Measurements from ENCODE around the gene ENKUR.
"Not testable (repeated sequence)": the region's sequence is repeated elsewhere in the genome, so short reads cannot be mapped to it uniquely, and the experiment has no call there.

The ENKUR gene

GRCh38 chr10:24969841-24970281, 46.1 kb downstream of the ENKUR start:
- Histone ChIP-seq H3K36me3 (ENCODE audit: control insufficient read depth, low read depth, low read length) (no peaks in the 10 kb centered on the region), H3K27ac (ENCODE audit: low read length) (no peak overlapping the region), H3K27me3 (ENCODE audit: control insufficient read depth, insufficient read depth, low read length) (no peaks in the 10 kb centered on the region), H3K9me3 (ENCODE audit: control insufficient read depth, low read depth, low read length) (no peaks in the 10 kb centered on the region), H3K9ac (ENCODE audit: low read length) (no peak overlapping the region), H3K4me3 (ENCODE audit: low read length) (no peak overlapping the region), H3K4me1 (ENCODE audit: control insufficient read depth, low read depth, low read length) (no peaks in the 10 kb centered on the region)

GRCh38 chr10:24968951-24969350, 47.0 kb downstream of the ENKUR start:
- not testable (repeated sequence) for H3K27me3 ChIP-seq (ENCODE audit: control insufficient read depth, insufficient read depth, low read length); H3K27ac ChIP-seq (ENCODE audit: low read length); H3K4me3 ChIP-seq (ENCODE audit: low read length); H3K9me3 ChIP-seq (ENCODE audit: control insufficient read depth, low read depth, low read length); H3K9ac ChIP-seq (ENCODE audit: low read length); H3K4me1 ChIP-seq (ENCODE audit: control insufficient read depth, low read depth, low read length); H3K36me3 ChIP-seq (ENCODE audit: control insufficient read depth, low read depth, low read length)

- H3K4me1 ChIP-seq (ENCODE audit: control insufficient read depth, low read depth, low read length): no peaks in the 10 kb centered on the region
- no peaks in the 10 kb centered on the region for H3K36me3 ChIP-seq (ENCODE audit: control insufficient read depth, low read depth, low read length)
- H3K27me3 ChIP-seq (ENCODE audit: control insufficient read depth, insufficient read depth, low read length): no peaks in the 10 kb centered on the region
- H3K4me3 ChIP-seq (ENCODE audit: low read length): no peak overlapping the region
- H3K9me3 ChIP-seq (ENCODE audit: control insufficient read depth, low read depth, low read length): no peaks in the 10 kb centered on the region
- no peak overlapping the region for H3K27ac ChIP-seq (ENCODE audit: low read length)
- no peak overlapping the region for H3K9ac ChIP-seq (ENCODE audit: low read length)
Observed at GRCh38 chr10:24968349-24968748, 47.6 kb downstream of the ENKUR start.

GRCh38 chr10:24966962-24967481, 48.9 kb downstream of the ENKUR start:
- no peaks in the 10 kb centered on the region for H3K36me3 ChIP-seq (ENCODE audit: control insufficient read depth, low read depth, low read length)
- no peak overlapping the region for H3K4me3 ChIP-seq (ENCODE audit: low read length)
- H3K27ac ChIP-seq (ENCODE audit: low read length): no peak overlapping the region

GRCh38 chr10:24965051-24965450, 50.9 kb downstream of the ENKUR start:
- Histone ChIP-seq H3K27me3 (ENCODE audit: control insufficient read depth, insufficient read depth, low read length) (no peaks in the 10 kb centered on the region), H3K4me1 (ENCODE audit: control insufficient read depth, low read depth, low read length) (no peaks in the 10 kb centered on the region), H3K27ac (ENCODE audit: low read length) (no peak overlapping the region), H3K9ac (ENCODE audit: low read length) (no peak overlapping the region), H3K9me3 (ENCODE audit: control insufficient read depth, low read depth, low read length) (no peaks in the 10 kb centered on the region), H3K36me3 (ENCODE audit: control insufficient read depth, low read depth, low read length) (no peaks in the 10 kb centered on the region), H3K4me3 (ENCODE audit: low read length) (no peak overlapping the region)

More at GRCh38 chr10:24966962-24967481, 48.9 kb downstream of the ENKUR start:
- H3K4me1 ChIP-seq (ENCODE audit: control insufficient read depth, low read depth, low read length): no peaks in the 10 kb centered on the region
- H3K9me3 ChIP-seq (ENCODE audit: control insufficient read depth, low read depth, low read length): no peaks in the 10 kb centered on the region
- H3K27me3 ChIP-seq (ENCODE audit: control insufficient read depth, insufficient read depth, low read length): no peaks in the 10 kb centered on the region
- no peak overlapping the region for H3K9ac ChIP-seq (ENCODE audit: low read length)

GRCh38 chr10:24963521-24964041, 52.4 kb downstream of the ENKUR start:
- Histone ChIP-seq H3K9me3 (ENCODE audit: control insufficient read depth, low read depth, low read length) (no peaks in the 10 kb centered on the region), H3K36me3 (ENCODE audit: control insufficient read depth, low read depth, low read length) (no peaks in the 10 kb centered on the region), H3K4me3 (ENCODE audit: low read length) (no peak overlapping the region), H3K27me3 (ENCODE audit: control insufficient read depth, insufficient read depth, low read length) (no peaks in the 10 kb centered on the region), H3K4me1 (ENCODE audit: control insufficient read depth, low read depth, low read length) (peaks cover 7% of the 10 kb centered on the region), H3K27ac (ENCODE audit: low read length) (no peak overlapping the region), H3K9ac (ENCODE audit: low read length) (no peak overlapping the region)

GRCh38 chr10:24962995-24963394, 53.0 kb downstream of the ENKUR start:
- no peak overlapping the region for H3K4me3 ChIP-seq (ENCODE audit: low read length)
- no peaks in the 10 kb centered on the region for H3K36me3 ChIP-seq (ENCODE audit: control insufficient read depth, low read depth, low read length)
- no peak overlapping the region for H3K27ac ChIP-seq (ENCODE audit: low read length)

GRCh38 chr10:24961582-24961981, 54.4 kb downstream of the ENKUR start:
- Histone ChIP-seq H3K9me3 (ENCODE audit: control insufficient read depth, low read depth, low read length) (no peaks in the 10 kb centered on the region), H3K27ac (ENCODE audit: low read length) (no peak overlapping the region), H3K36me3 (ENCODE audit: control insufficient read depth, low read depth, low read length) (no peaks in the 10 kb centered on the region), H3K4me3 (ENCODE audit: low read length) (no peak overlapping the region), H3K4me1 (ENCODE audit: control insufficient read depth, low read depth, low read length) (peaks cover 7% of the 10 kb centered on the region), H3K9ac (ENCODE audit: low read length) (no peak overlapping the region), H3K27me3 (ENCODE audit: control insufficient read depth, insufficient read depth, low read length) (no peaks in the 10 kb centered on the region)

More at GRCh38 chr10:24962995-24963394, 53.0 kb downstream of the ENKUR start:
- Histone ChIP-seq H3K9ac (ENCODE audit: low read length) (no peak overlapping the region), H3K4me1 (ENCODE audit: control insufficient read depth, low read depth, low read length) (peaks cover 7% of the 10 kb centered on the region), H3K27me3 (ENCODE audit: control insufficient read depth, insufficient read depth, low read length) (no peaks in the 10 kb centered on the region), H3K9me3 (ENCODE audit: control insufficient read depth, low read depth, low read length) (no peaks in the 10 kb centered on the region)

GRCh38 chr10:24959382-24959730, 56.6 kb downstream of the ENKUR start:
- Histone ChIP-seq H3K4me1 (ENCODE audit: control insufficient read depth, low read depth, low read length) (peaks cover 7% of the 10 kb centered on the region), H3K36me3 (ENCODE audit: control insufficient read depth, low read depth, low read length) (no peaks in the 10 kb centered on the region), H3K27ac (ENCODE audit: low read length) (no peak overlapping the region), H3K9me3 (ENCODE audit: control insufficient read depth, low read depth, low read length) (no peaks in the 10 kb centered on the region), H3K9ac (ENCODE audit: low read length) (no peak overlapping the region), H3K4me3 (ENCODE audit: low read length) (no peak overlapping the region), H3K27me3 (ENCODE audit: control insufficient read depth, insufficient read depth, low read length) (no peaks in the 10 kb centered on the region)

GRCh38 chr10:24958721-24959381, 57.1 kb downstream of the ENKUR start:
- Histone ChIP-seq H3K9me3 (ENCODE audit: control insufficient read depth, low read depth, low read length) (no peaks in the 10 kb centered on the region), H3K4me3 (ENCODE audit: low read length) (no peak overlapping the region), H3K9ac (ENCODE audit: low read length) (no peak overlapping the region), H3K27me3 (ENCODE audit: control insufficient read depth, insufficient read depth, low read length) (no peaks in the 10 kb centered on the region), H3K36me3 (ENCODE audit: control insufficient read depth, low read depth, low read length) (no peaks in the 10 kb centered on the region), H3K4me1 (ENCODE audit: control insufficient read depth, low read depth, low read length) (peaks cover 10% of the 10 kb centered on the region), H3K27ac (ENCODE audit: low read length) (no peak overlapping the region)

- Histone ChIP-seq H3K27me3 (ENCODE audit: control insufficient read depth, insufficient read depth, low read length) (no peaks in the 10 kb centered on the region), H3K9me3 (ENCODE audit: control insufficient read depth, low read depth, low read length) (no peaks in the 10 kb centered on the region), H3K4me3 (ENCODE audit: low read length) (no peak overlapping the region), H3K9ac (ENCODE audit: low read length) (no peak overlapping the region), H3K27ac (ENCODE audit: low read length) (no peak overlapping the region), H3K4me1 (ENCODE audit: control insufficient read depth, low read depth, low read length) (peaks cover 16% of the 10 kb centered on the region), H3K36me3 (ENCODE audit: control insufficient read depth, low read depth, low read length) (no peaks in the 10 kb centered on the region)
Observed at GRCh38 chr10:24958091-24958720, 57.8 kb downstream of the ENKUR start.

GRCh38 chr10:24957624-24958051, 58.3 kb downstream of the ENKUR start:
- peaks cover 18% of the 10 kb centered on the region for H3K4me1 ChIP-seq (ENCODE audit: control insufficient read depth, low read depth, low read length)
- not testable (repeated sequence) for H3K27ac ChIP-seq (ENCODE audit: low read length); H3K4me3 ChIP-seq (ENCODE audit: low read length); H3K9me3 ChIP-seq (ENCODE audit: control insufficient read depth, low read depth, low read length); H3K9ac ChIP-seq (ENCODE audit: low read length); H3K36me3 ChIP-seq (ENCODE audit: control insufficient read depth, low read depth, low read length); H3K27me3 ChIP-seq (ENCODE audit: control insufficient read depth, insufficient read depth, low read length)
